Stimulated activated CD8-positive, alpha-beta memory T cell treated with anti-CD3 and anti-CD28 coated beads, Interleukin-7, amount 100 ng/mL, for 1 hour (primary cell): ENCODE results near the gene RIPOR1.

ENCODE experiments used
- DNase-seq, 2 donors: peaks; one replicate each; pipeline ENCODE4 v3.0.0-alpha.2; 2020; ENCODE audit warnings: low read depth in 2 of 2

The RIPOR1 gene

DNA sequence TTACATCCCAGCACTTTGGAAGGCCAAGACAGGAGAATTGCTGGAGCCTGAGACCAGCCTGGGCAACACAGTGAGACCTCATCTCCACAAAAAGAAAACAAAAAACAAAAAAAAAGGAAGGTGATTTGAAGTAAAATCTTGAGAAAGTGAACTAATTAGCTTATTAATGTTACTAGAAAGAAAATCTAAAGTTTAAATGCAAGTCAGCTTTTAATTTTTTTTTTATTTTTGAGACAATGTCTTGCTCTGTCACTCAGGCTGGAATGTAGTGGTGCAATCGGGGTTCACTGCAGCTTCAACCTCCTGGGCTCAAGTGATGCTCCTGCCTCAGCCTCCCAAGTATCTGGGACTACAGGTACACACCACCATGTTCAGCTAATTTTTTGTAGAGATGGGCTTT lies 30.2 kb downstream of the RIPOR1 start:
- DNase-seq = no peak

DNA sequence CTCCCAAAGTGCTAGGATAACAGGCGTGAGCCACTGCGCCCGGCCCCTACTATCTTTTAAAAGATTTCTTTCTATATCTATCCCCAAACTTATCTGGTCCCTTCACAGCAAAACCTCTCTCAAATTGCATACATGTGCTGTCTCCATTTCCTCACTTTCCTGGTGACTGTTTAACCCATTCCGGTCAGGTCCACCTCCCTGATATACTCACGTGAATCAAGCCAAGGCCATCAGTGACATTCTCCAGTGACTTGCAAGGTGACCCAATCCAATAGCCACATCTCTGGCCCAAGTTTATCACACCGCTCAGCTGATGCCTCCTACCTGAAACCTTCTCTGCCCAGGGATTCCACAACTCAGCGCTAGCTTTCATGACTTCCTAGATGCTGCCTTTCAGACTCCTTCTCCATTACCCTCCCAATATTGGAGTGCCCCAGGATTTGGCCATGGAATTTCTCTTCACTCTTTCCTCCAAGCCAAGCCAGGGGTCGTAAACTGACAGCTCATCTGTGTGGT lies 32.3 kb downstream of the RIPOR1 start:
- DNase-seq = no peak

DNA sequence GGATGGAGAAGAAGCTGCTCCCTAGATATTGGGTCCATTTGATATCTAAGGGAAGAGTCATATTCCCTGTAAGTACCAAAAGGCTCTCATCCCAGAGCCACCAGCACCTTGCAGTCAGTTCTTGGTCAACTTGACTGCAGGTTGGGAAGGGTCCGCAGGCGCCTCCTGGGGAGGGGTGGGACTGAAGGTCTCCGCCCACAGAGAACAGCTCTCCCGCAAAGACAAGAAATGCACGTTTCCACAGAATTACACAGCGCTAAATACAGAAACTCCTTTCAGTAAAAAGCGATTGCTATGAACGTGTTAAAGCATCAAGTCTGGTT lies 32.8 kb downstream of the RIPOR1 start:
- DNase-seq = no peak

DNA sequence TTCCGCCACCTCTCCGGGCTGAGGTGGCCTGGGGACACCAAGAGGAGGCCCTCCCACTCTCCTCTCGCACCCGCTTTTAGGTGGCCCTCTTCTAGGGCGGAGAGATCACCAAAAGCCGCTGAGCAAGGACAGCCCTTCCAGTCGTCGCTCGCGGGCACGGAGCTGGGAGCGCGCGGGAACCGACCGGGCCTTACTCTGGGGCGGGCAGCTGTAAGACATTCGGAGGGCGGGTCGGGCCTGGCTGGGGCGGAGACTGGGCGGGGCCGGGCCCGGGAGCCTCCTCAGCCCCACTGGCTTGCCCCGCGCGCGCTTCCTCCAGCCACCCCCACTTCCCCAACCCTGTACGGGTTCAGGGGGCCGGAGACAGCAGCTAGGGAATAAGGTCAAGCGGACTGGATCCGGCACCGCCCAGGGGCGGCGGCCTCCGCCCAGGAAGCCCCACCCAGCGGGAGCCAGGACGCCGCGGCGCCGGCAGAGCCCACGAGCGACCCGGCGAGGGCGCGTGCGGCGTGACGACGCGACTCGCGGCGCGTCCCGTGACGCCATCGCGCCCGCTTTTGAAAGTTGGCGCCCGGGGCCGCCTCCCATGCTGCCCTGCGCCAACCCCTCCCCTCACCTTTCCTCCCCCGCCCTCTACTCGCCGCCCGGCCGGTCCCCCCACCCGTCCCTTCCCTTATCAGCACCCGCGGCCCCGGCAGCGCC lies 33.3 kb downstream of the RIPOR1 start:
- DNase-seq = peak; percentile 89 to 91

DNA sequence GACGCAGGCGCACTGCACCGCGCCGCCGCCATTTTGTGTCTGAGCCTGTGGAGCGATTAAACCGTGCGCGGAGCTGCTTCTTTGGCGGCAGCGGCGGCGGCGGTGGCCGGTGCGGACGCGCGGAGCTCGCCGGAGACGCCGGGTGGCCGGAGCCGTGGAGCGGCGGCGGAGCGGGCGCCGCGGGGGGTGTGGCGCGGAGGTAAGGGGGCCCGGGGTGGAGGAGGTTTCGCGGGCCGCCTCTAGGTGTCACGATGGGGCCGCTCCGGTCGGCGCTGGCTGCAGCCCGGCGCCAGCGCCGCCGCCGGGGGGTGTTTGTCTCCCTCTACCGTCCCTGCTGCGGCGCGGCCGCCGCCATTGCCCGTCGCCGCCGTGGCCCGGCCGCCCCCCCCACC lies 33.9 kb downstream of the RIPOR1 start, which contains the start of gene CTCF:
TSS of gene CTCF (plus strand) at position 1 of the 392 bp plus-strand sequence. CDS start 48,307 bp downstream, outside the sequence.
- DNase-seq = peak; percentile 57 to 63

DNA sequence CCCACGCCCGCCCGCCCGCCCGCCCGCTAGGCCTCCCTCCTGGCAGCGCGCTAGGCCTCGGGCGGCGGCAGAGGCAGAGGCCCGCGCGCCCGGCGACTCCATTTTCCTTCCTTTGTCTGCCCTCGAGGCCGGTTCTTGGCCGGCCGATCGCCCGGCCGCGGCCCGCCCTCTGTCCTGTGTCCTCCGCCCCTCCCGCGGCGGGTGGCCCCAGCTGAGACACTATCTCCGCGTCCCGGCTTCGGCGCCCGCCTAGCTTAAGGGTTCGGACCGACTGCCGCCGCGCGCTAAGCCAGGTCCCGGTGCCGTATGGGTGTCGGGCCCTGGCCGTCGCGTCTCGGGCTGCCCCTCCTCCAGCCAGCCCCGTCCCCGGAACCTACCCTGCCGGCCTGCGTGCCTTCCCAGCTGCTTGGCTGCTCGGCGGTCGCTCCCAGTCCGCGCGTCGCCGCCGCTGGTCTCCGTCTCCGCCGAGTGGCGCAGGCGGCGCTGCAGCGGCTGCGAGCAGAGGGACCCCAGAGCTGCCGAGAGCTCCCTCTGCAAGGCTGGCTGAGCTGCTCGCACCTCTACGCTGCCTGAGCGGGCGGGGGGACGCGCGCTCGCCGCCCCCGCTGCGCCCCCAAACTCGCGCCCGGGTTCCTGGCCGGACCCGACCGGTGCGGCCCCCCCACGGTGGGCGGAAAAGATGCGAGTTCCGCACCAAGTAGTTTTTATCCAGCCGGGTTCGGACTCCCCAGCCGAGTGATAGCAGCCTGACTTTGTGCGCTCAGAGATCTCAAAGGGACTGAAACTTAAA lies 34.5 kb downstream of the RIPOR1 start:
- peak; percentile 26 to 30 for DNase-seq

DNA sequence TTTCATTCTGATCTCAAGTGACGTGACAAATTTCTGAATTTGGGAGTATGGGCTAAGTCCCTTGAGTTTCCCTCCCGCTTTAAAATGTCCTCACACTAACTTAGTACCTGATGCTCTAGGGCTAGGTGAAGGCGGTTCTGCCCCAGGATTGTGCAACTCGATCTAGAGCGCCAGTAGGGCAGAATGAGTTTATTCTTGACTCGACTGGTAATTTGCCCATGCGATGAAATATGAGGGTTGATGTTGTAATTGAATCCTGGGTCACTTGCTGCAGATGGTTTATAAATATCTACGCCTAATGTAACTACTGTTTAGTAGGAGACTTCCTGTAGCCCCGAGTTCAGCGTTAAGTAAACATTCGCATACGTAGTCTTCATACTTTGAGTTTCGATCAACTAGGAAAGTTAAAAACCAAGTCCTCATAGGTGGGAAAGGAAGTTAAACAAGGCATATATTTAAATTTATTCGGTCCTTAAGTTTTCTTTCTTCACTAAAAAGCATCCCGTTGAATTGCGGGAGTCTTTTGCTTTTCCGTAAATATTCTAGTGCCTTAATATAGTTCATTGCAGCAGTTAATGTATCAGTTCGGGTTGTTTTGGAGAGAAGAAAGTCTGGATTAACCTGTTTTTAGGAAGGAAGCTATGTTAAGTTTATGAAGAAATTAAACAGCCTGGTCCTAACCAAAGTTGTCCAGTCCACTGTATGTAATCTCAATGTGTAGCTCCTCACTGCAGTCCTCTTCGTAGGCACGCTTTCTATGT lies 35.3 kb downstream of the RIPOR1 start:
- no peak for DNase-seq

DNA sequence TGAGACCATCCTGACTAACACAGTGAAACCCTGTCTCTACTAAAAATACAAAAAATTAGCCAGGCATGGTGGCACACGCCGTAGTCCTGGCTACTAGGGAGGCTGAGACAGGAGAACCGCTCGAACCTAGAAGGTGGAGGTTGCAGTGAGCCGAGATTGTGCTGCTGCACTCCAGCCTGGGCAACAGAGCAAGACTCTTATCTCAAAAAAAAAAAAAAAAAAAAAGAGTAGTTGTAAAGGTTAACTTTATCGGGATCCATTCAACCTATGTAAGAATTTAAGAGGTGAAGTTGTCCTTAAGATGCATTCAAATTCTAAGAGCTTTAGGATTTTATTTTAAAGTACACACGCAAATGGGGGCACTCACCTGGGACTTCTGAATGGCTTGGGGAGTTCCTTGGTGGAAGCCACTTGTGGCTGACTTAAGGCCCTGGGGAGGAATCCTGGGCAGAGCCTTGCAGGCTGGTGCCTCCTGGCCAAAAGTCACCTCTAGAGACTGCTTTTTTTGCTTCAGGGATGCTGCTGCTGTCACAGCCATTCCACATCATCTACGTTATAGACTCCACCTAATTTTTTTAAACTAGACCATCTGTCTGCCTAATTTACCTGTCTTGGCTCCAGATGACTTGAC lies 37.0 kb downstream of the RIPOR1 start:
- no peak for DNase-seq

DNA sequence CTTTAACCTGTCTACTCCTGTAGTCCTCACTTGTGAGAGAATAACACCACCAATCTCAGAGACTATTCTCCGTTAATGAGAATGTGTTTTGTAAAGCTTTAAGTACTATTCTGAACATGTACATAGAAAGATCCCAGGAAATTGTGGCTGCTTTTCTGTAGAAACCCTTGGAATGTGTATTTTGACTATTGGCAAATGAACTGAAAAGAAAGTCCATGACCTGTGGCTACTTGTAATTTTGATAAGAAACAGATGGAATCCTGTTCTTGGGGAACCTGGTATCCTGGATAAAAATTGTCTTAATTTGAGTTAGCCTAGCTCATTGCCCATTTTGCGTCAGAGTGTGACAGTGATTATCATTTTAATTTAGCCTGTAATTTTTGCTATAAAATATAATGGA lies 42.8 kb downstream of the RIPOR1 start:
- no peak for DNase-seq

DNA sequence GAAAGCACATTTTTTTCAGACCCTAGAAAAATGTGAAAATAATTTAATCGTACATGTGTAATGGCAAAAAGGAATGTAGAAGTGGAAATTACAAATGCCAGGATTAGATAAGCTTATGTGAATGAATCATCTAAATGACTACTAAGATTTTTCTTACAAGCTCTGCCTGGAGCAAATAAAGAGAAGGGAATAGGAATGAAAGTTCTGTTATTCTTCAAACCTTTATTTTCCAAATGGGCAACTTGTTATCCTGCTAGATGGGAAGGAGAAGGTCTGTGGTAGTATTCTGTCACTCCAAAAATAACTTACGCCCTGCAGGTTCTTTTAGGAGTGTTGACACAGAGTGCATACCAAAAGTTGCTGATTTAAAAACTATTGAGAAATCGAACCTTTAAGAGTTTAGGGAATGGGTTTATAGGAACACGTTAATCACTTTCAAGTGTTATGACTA lies 43.4 kb downstream of the RIPOR1 start:
- DNase-seq = no peak

DNA sequence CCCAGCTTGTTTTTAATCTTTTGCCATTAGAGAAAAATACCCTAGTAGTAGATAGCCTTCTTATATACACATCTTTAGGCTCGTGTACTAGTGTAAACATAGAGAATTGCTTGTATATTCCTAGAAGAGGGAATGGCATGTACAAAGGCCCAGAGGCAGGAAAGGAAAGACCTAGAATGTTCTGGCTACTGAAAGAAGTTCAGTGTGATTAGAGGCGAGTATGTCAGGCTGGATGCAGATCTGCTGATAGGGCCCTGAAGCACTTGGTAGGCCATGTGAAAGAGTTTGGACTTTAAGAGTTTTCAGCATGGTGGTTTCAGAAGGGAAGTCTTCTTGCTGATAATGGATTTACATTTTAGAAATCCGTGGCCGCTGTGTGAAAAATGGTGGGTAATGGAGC lies 51.1 kb downstream of the RIPOR1 start:
- DNase-seq = no peak

DNA sequence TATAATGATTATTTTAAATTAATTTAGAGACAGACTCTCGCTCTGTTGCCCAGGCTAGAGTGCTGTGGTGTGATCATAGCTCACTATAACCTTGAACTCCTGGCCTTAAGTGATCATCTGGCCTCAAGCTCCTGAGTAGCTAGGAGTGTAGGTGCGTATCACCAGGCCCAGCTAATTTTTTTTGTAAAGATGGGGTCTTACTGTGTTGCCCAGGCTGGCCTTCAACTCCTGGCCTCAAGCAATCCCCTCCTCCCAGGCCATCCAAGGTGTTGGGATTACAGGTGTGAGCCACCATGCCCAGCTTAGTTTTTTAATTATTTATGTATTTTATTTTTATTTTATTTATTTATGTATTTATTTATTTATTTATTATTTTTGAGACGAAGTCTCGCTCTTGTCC lies 51.6 kb downstream of the RIPOR1 start:
- DNase-seq = no peak

DNA sequence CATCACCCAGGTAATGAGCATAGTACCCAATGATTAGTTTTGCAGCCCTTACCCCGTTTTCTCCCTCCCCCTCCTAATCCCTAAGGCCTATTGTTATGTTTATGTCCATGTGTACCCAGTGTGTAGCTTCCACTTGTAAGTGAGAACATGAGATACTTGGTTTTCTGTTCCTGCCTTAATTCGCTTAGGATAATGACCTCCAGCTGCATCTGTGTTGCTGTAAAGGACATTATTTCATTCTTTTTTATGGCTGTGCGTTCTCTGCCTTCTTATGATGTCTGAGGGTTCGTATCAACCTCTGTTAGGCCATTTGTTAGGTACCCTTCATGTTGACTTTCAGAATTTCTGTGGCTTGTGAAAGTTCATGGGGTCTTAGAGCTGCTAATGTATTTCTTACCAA lies 64.7 kb downstream of the RIPOR1 start:
- no peak for DNase-seq

DNA sequence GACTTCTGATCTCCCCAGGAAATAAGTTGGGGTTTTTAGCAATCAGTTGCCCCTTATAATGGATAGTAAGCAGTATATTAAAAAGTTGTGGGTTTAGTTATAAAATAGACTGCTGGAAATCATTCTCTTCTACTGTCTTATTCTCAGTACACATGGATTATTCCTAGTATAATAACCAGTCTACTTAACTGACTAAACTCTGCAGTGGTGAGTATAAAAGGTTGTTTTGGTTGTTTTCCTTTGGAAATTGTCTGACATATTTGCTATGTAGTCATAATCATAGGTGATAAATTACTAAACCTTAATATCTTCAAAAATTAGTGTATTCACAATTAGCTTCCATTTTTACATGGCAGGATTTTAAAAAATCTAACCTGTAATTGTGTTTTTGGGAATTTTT lies 65.1 kb downstream of the RIPOR1 start:
- DNase-seq = no peak

DNA sequence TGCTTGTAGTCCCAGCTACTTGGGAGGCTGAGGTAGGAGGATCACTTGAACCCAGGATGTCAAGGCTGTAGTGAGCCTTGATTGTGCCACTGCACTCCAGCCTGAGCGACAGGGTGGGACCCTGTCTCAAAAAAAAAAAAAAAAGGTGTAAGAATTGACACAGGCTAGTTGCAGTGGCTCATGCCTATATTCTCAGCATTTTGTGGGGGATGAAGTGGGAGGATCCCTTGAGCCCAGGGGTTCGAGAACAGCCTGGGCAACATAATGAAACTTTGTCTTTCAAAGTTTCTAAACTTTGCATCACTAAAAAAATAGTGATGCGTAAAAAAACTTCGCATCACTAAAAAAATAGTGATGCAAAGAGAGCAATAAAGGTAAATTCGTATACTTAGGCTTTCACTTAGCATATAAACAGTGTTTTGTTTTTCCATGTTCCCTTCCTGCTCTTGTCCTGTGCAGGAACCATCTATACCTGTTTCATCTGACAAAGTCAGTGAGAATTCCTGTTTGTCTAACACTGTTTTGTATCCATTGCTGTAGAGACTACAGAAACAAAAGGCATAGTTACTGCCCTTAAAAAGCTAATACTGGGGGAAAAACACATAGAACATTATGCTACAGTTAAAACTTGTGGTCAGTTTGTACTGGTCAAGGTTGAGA lies 65.8 kb downstream of the RIPOR1 start:
- no peak for DNase-seq

DNA sequence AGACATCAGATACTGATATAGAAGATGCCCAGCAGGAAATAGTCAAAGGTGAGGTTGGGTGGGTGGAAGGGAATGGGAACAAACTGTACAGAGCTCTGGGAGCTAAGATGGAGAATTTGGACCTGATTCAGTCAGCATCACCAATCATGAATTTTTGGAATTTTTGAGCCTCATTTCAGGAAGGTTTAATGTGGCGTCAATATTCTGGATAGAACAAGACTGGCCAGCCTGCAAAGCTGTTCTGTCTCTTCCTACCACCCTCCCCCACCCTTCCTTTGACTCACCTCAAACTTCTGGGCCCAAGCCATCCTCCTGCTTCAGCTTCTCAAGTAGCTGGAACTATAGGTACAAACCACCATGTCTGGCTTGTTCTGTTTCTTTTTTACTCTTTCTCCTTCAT lies 66.3 kb downstream of the RIPOR1 start:
- DNase-seq = no peak
